ENCODE results near the gene TANGO2.

The TANGO2 gene

GRCh38 chr22:20089977-20090729, 69.2 kb downstream of the TANGO2 start:
- H3K9me3 ChIP-seq (ENCODE audit: control insufficient read depth, low read length) = no peaks in the 10 kb centered on the region
- peaks cover 88% of the 10 kb centered on the region for H3K36me3 ChIP-seq (ENCODE audit: control insufficient read depth, insufficient read depth, low read length)
- H3K4me3 ChIP-seq (ENCODE audit: insufficient read depth, low read depth, low read length) = no peak overlapping the region
- H3K4me1 ChIP-seq (ENCODE audit: control insufficient read depth, insufficient read depth, low read length) = no peaks in the 10 kb centered on the region
- H3K27me3 ChIP-seq (ENCODE audit: control insufficient read depth, insufficient read depth, low read length, poor library complexity, severe bottlenecking) = no peaks in the 10 kb centered on the region
- no peak overlapping the region for H3K27ac ChIP-seq (ENCODE audit: insufficient read depth, low read depth, low read length, poor library complexity, severe bottlenecking)
- WGBS, 2 experiments = 95 to 96% methylated on average over 11 of the region's 11 CpGs

- Histone ChIP-seq H3K4me3 (ENCODE audit: insufficient read depth, low read depth, low read length) (no peak overlapping the region), H3K27me3 (ENCODE audit: control insufficient read depth, insufficient read depth, low read length, poor library complexity, severe bottlenecking) (no peaks in the 10 kb centered on the region), H3K36me3 (ENCODE audit: control insufficient read depth, insufficient read depth, low read length) (peaks cover 94% of the 10 kb centered on the region), H3K4me1 (ENCODE audit: control insufficient read depth, insufficient read depth, low read length) (no peaks in the 10 kb centered on the region), H3K9me3 (ENCODE audit: control insufficient read depth, low read length) (no peaks in the 10 kb centered on the region), H3K27ac (ENCODE audit: insufficient read depth, low read depth, low read length, poor library complexity, severe bottlenecking) (no peak overlapping the region)
- WGBS, 2 experiments = 93 to 97% methylated on average over 9 of the region's 9 CpGs
Measured at GRCh38 chr22:20090730-20091240, 69.9 kb downstream of the TANGO2 start.

GRCh38 chr22:20091690-20092476, 71.0 kb downstream of the TANGO2 start:
- Histone ChIP-seq H3K36me3 (ENCODE audit: control insufficient read depth, insufficient read depth, low read length) (peaks cover 96% of the 10 kb centered on the region), H3K4me1 (ENCODE audit: control insufficient read depth, insufficient read depth, low read length) (no peaks in the 10 kb centered on the region), H3K27ac (ENCODE audit: insufficient read depth, low read depth, low read length, poor library complexity, severe bottlenecking) (no peak overlapping the region), H3K4me3 (ENCODE audit: insufficient read depth, low read depth, low read length) (no peak overlapping the region), H3K9me3 (ENCODE audit: control insufficient read depth, low read length) (no peaks in the 10 kb centered on the region), H3K27me3 (ENCODE audit: control insufficient read depth, insufficient read depth, low read length, poor library complexity, severe bottlenecking) (no peaks in the 10 kb centered on the region)
- 98% methylated on average over 16 of the region's 16 CpGs for WGBS, 2 experiments

- WGBS, 2 experiments = 94 to 96% methylated on average over 11 of the region's 11 CpGs
- H3K27ac ChIP-seq (ENCODE audit: insufficient read depth, low read depth, low read length, poor library complexity, severe bottlenecking) = no peak overlapping the region
Measured at GRCh38 chr22:20092477-20092854, 71.6 kb downstream of the TANGO2 start.

GRCh38 chr22:20093418-20094196, 72.7 kb downstream of the TANGO2 start:
- peaks cover 89% of the 10 kb centered on the region for H3K36me3 ChIP-seq (ENCODE audit: control insufficient read depth, insufficient read depth, low read length)
- no peaks in the 10 kb centered on the region for H3K9me3 ChIP-seq (ENCODE audit: control insufficient read depth, low read length)
- H3K27me3 ChIP-seq (ENCODE audit: control insufficient read depth, insufficient read depth, low read length, poor library complexity, severe bottlenecking) = no peaks in the 10 kb centered on the region
- 94 to 96% methylated on average over 13 of the region's 13 CpGs for WGBS, 2 experiments
- H3K4me1 ChIP-seq (ENCODE audit: control insufficient read depth, insufficient read depth, low read length) = no peaks in the 10 kb centered on the region
- no peak overlapping the region for H3K4me3 ChIP-seq (ENCODE audit: insufficient read depth, low read depth, low read length)
- no peak overlapping the region for H3K27ac ChIP-seq (ENCODE audit: insufficient read depth, low read depth, low read length, poor library complexity, severe bottlenecking)

More at GRCh38 chr22:20092477-20092854, 71.6 kb downstream of the TANGO2 start:
- H3K4me1 ChIP-seq (ENCODE audit: control insufficient read depth, insufficient read depth, low read length) = no peaks in the 10 kb centered on the region
- peaks cover 95% of the 10 kb centered on the region for H3K36me3 ChIP-seq (ENCODE audit: control insufficient read depth, insufficient read depth, low read length)
- H3K27me3 ChIP-seq (ENCODE audit: control insufficient read depth, insufficient read depth, low read length, poor library complexity, severe bottlenecking) = no peaks in the 10 kb centered on the region
- no peaks in the 10 kb centered on the region for H3K9me3 ChIP-seq (ENCODE audit: control insufficient read depth, low read length)
- no peak overlapping the region for H3K4me3 ChIP-seq (ENCODE audit: insufficient read depth, low read depth, low read length)

GRCh38 chr22:20094197-20094807, 73.4 kb downstream of the TANGO2 start:
- 94 to 95% methylated on average over 15 of the region's 15 CpGs for WGBS, 2 experiments
- peaks cover 89% of the 10 kb centered on the region for H3K36me3 ChIP-seq (ENCODE audit: control insufficient read depth, insufficient read depth, low read length)
- H3K27me3 ChIP-seq (ENCODE audit: control insufficient read depth, insufficient read depth, low read length, poor library complexity, severe bottlenecking) = no peaks in the 10 kb centered on the region
- no peaks in the 10 kb centered on the region for H3K9me3 ChIP-seq (ENCODE audit: control insufficient read depth, low read length)
- H3K4me3 ChIP-seq (ENCODE audit: insufficient read depth, low read depth, low read length) = no peak overlapping the region
- H3K27ac ChIP-seq (ENCODE audit: insufficient read depth, low read depth, low read length, poor library complexity, severe bottlenecking) = no peak overlapping the region
- no peaks in the 10 kb centered on the region for H3K4me1 ChIP-seq (ENCODE audit: control insufficient read depth, insufficient read depth, low read length)

GRCh38 chr22:20095521-20095920, 74.6 kb downstream of the TANGO2 start:
- WGBS, 2 experiments = 87 to 100% methylated on average over 3 to 4 of the region's 4 CpGs
- Histone ChIP-seq H3K9me3 (ENCODE audit: control insufficient read depth, low read length) (no peaks in the 10 kb centered on the region), H3K27ac (ENCODE audit: insufficient read depth, low read depth, low read length, poor library complexity, severe bottlenecking) (no peak overlapping the region), H3K36me3 (ENCODE audit: control insufficient read depth, insufficient read depth, low read length) (peaks cover 88% of the 10 kb centered on the region), H3K4me3 (ENCODE audit: insufficient read depth, low read depth, low read length) (no peak overlapping the region), H3K27me3 (ENCODE audit: control insufficient read depth, insufficient read depth, low read length, poor library complexity, severe bottlenecking) (no peaks in the 10 kb centered on the region), H3K4me1 (ENCODE audit: control insufficient read depth, insufficient read depth, low read length) (no peaks in the 10 kb centered on the region)

- H3K27me3 ChIP-seq (ENCODE audit: control insufficient read depth, insufficient read depth, low read length, poor library complexity, severe bottlenecking) = no peaks in the 10 kb centered on the region
- no peak overlapping the region for H3K27ac ChIP-seq (ENCODE audit: insufficient read depth, low read depth, low read length, poor library complexity, severe bottlenecking)
- H3K36me3 ChIP-seq (ENCODE audit: control insufficient read depth, insufficient read depth, low read length) = peaks cover 81% of the 10 kb centered on the region
- no peak overlapping the region for H3K4me3 ChIP-seq (ENCODE audit: insufficient read depth, low read depth, low read length)
- no peaks in the 10 kb centered on the region for H3K9me3 ChIP-seq (ENCODE audit: control insufficient read depth, low read length)
- WGBS, 2 experiments = 90 to 100% methylated on average over 2 of the region's 2 CpGs
- H3K4me1 ChIP-seq (ENCODE audit: control insufficient read depth, insufficient read depth, low read length) = no peaks in the 10 kb centered on the region
Measured at GRCh38 chr22:20096574-20097420, 75.9 kb downstream of the TANGO2 start.

- Histone ChIP-seq H3K4me1 (ENCODE audit: control insufficient read depth, insufficient read depth, low read length) (no peaks in the 10 kb centered on the region), H3K9me3 (ENCODE audit: control insufficient read depth, low read length) (no peaks in the 10 kb centered on the region), H3K27ac (ENCODE audit: insufficient read depth, low read depth, low read length, poor library complexity, severe bottlenecking) (no peak overlapping the region), H3K4me3 (ENCODE audit: insufficient read depth, low read depth, low read length) (no peak overlapping the region), H3K27me3 (ENCODE audit: control insufficient read depth, insufficient read depth, low read length, poor library complexity, severe bottlenecking) (no peaks in the 10 kb centered on the region), H3K36me3 (ENCODE audit: control insufficient read depth, insufficient read depth, low read length) (peaks cover 60% of the 10 kb centered on the region)
- 97 to 98% methylated on average over 6 of the region's 6 CpGs for WGBS, 2 experiments
Measured at GRCh38 chr22:20099099-20099711, 78.3 kb downstream of the TANGO2 start.
